Endometrium (tissue), 2 donors: ENCODE measurements around the gene KRTAP10-5.

Experiments
- FAIRE-seq: peaks from 2 replicates; lab custom pipeline; 2012; peaks lifted over from hg19 to GRCh38; lab: Jason Lieb, UNC
- donor health status: control.
- donor health status: control.

KRTAP10-5 gene

DNA sequence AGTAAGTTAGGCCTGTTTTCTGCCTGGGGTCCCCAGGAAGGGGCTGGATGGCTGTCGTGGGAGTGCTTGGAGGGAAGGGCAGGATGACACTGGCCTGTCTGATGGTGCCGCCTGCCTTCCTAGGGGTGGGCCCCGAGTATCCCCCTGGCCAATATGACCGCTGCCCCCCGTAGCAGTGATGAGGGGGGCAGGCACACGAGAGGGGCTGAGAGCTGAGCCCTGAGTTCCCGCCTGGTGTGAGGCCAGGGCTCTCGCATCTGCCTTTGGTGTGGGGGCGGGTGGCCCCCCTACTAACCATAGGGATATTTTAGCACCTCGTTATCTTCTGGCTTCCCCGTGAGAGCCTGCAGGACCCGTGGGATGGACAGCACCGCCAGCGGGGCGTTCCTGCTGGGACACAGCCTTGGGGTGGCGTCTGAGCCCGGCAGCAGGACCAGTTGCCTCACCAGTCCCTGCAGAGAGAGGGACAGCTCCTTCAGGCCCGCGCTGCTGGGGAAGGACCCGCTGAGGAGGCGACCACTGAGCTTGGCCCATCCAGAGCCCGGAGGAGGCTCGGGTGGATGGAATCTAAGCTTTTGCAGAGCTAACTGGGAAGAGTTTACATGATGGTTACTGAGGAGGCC is 50.8 kb downstream of the KRTAP10-5 start:
- no peak for FAIRE-seq
